ENCODE measurements around the gene LAMC2. TPM values are rescaled to one million over a fixed set of nuclear protein-coding genes. Genes with fewer than 3 reads are reported as not detected.

The LAMC2 gene
- total and polyA plus RNA-seq, 11 donors, result 0.50 to 15.4 (median 1.5) TPM

DNA sequence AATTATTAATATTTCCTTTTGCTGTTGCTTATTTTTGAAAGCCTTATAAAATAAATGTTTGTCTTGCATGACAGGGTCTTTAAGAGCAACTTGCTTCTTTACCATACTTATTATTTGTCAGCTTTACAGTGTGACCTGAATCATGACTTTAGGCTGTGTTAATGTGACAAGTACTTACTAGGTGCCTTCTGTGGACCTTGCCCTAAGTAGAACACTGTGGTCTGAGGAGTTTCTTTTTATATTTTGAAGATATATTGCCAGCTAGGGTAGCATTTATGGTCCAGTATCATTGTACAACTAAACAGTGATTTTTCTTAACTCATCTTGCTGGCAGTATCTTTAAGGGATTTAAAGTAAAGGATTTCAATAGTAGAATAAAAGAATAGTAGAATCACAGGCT is 45.4 kb upstream of the LAMC2 start:
- ATAC-seq (no peak), DNase-seq (no peak)
- Histone ChIP-seq H3K9me3 (no peaks in the 10 kb centered on the region), H3K27ac (peak overlapping the region in 6 of 12 donors; percentile 6 to 70 (median 52)), H3K4me3 (no peak overlapping the region), H3K4me1 (peaks cover 0 to 38% (median 19%) of the 10 kb centered on the region in 12 donors), H3K27me3 (no peaks in the 10 kb centered on the region), H3K36me3 (peaks cover 0 to 91% (median 74%) of the 10 kb centered on the region in 9 donors)
- TF ChIP-seq, protein P1, sequence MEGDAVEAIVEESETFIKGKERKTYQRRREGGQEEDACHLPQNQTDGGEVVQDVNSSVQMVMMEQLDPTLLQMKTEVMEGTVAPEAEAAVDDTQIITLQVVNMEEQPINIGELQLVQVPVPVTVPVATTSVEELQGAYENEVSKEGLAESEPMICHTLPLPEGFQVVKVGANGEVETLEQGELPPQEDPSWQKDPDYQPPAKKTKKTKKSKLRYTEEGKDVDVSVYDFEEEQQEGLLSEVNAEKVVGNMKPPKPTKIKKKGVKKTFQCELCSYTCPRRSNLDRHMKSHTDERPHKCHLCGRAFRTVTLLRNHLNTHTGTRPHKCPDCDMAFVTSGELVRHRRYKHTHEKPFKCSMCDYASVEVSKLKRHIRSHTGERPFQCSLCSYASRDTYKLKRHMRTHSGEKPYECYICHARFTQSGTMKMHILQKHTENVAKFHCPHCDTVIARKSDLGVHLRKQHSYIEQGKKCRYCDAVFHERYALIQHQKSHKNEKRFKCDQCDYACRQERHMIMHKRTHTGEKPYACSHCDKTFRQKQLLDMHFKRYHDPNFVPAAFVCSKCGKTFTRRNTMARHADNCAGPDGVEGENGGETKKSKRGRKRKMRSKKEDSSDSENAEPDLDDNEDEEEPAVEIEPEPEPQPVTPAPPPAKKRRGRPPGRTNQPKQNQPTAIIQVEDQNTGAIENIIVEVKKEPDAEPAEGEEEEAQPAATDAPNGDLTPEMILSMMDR (IDR thresholded peaks at IDR 0.05), result no peak
- no peak for TF ChIP-seq POLR2A (IDR thresholded peaks at IDR 0.05)
- intact Hi-C loops (cut with DNase I), result loop anchor here in 6 of 10 donors (5.0 to 10.0 kb wide), 4 partner anchors 82 to 256 kb away; no protein-coding TSS in a partner anchor

- H3K9me3 ChIP-seq, result no peaks in the 10 kb centered on the region
- H3K27ac ChIP-seq, result peak overlapping the region in 1 of 12 donors; percentile 70
- no peaks in the 10 kb centered on the region for H3K27me3 ChIP-seq
- H3K4me3 ChIP-seq, result no peak overlapping the region
- ATAC-seq (no peak), DNase-seq (no peak)
- TF ChIP-seq, protein P1 (IDR thresholded peaks at IDR 0.05), result no peak
- no peak for TF ChIP-seq POLR2A (IDR thresholded peaks at IDR 0.05)
- H3K4me1 ChIP-seq, result peaks cover 0 to 38% (median 18%) of the 10 kb centered on the region in 12 donors
- WGBS, 4 donors, result 68 to 81% (median 76%) methylated on average over 2 of the region's 2 CpGs
- intact Hi-C loops (cut with DNase I), result loop anchor here in 6 of 10 donors (5.0 to 10.0 kb wide), 4 partner anchors 80 to 257 kb away; no protein-coding TSS in a partner anchor
- peaks cover 0 to 76% (median 60%) of the 10 kb centered on the region in 9 donors for H3K36me3 ChIP-seq
Measured at GRCh38 chr1:183142171-183142570, 43.9 kb upstream of the LAMC2 start.

DNA sequence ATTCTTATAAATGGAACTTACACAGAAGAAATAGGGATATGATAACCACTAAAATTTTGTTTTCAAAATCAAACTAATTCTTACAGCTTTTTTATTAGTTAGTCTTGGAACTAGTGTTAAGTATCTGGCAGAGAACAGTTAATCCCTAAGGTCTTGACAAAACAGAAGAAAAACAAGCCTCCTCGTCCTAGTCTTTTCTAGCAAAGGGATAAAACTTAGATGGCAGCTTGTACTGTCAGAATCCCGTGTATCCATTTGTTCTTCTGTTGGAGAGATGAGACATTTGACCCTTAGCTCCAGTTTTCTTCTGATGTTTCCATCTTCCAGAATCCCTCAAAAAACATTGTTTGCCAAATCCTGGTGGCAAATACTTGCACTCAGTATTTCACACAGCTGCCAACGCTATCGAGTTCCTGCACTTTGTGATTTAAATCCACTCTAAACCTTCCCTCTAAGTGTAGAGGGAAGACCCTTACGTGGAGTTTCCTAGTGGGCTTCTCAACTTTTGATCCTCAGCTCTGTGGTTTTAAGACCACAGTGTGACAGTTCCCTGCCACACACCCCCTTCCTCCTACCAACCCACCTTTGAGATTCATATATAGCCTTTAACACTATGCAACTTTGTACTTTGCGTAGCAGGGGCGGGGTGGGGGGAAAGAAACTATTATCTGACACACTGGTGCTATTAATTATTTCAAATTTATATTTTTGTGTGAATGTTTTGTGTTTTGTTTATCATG is 42.3 kb upstream of the LAMC2 start:
- Histone ChIP-seq H3K36me3 (peaks cover 0 to 60% (median 45%) of the 10 kb centered on the region in 9 donors), H3K4me3 (no peak overlapping the region), H3K27me3 (no peaks in the 10 kb centered on the region), H3K4me1 (peaks cover 0 to 34% (median 18%) of the 10 kb centered on the region in 12 donors), H3K27ac (peak overlapping the region in 2 of 12 donors; percentile 24 to 52), H3K9me3 (no peaks in the 10 kb centered on the region)
- 83 to 88% (median 84%) methylated on average over 7 of the region's 7 CpGs for WGBS, 4 donors
- ATAC-seq (no peak), DNase-seq (no peak)
- TF ChIP-seq, protein P1 (IDR thresholded peaks at IDR 0.05), result no peak
- TF ChIP-seq POLR2A (IDR thresholded peaks at IDR 0.05), result no peak
- intact Hi-C loops (cut with DNase I), result loop anchor here in 6 of 10 donors (5.0 to 10.0 kb wide), 4 partner anchors 79 to 259 kb away; no protein-coding TSS in a partner anchor

GRCh38 chr1:183144752-183145151 is 41.3 kb upstream of the LAMC2 start:
- Histone ChIP-seq H3K36me3 (peaks cover 0 to 52% (median 40%) of the 10 kb centered on the region in 9 donors), H3K4me3 (no peak overlapping the region), H3K27me3 (no peaks in the 10 kb centered on the region), H3K9me3 (no peaks in the 10 kb centered on the region), H3K27ac (no peak overlapping the region), H3K4me1 (peaks cover 0 to 30% (median 15%) of the 10 kb centered on the region in 12 donors)
- TF ChIP-seq POLR2A (IDR thresholded peaks at IDR 0.05), result no peak
- TF ChIP-seq, protein P1 (IDR thresholded peaks at IDR 0.05), result no peak
- intact Hi-C loops (cut with DNase I), result loop anchor here in 7 of 10 donors (5.0 to 10.0 kb wide), 5 partner anchors 38 to 260 kb away; no protein-coding TSS in a partner anchor
- WGBS, 4 donors, result 61 to 81% (median 71%) methylated on average over 3 of the region's 3 CpGs
- no peak for DNase-seq
- no peak for ATAC-seq
